Mesenchymal stem cell (in vitro differentiated cells and primary cell): ENCODE measurements around the gene ASPRV1.
A peak's percentile ranks its signal among the peaks of the same experiment; 100 is the strongest.

Source experiments
- DNase-seq: peaks from one replicate; pipeline ENCODE4 v3.0.0-alpha.2; 2013
- H2AFZ ChIP-seq: one replicate; pipeline ENCODE4 v1.6.1; 2013; ENCODE audit warnings: low read depth, mild to moderate bottlenecking, control low read depth, inconsistent platforms, low read length, moderate library complexity
- H2AK5ac ChIP-seq: 2 replicates; pipeline ENCODE4 v1.6.1; 2013; ENCODE audit warnings: low read length, moderate library complexity, mild to moderate bottlenecking, inconsistent platforms; ENCODE audit not compliant: severe bottlenecking
- H2BK120ac ChIP-seq: one replicate; pipeline ENCODE4 v1.6.1; 2013; ENCODE audit warnings: low read depth, mild to moderate bottlenecking, inconsistent platforms, low read length, moderate library complexity
- H2BK12ac ChIP-seq, 2 experiments: one replicate each; pipeline ENCODE4 v1.6.1; 2013; ENCODE audit warnings: inconsistent platforms in 2 of 2, low read length in 2 of 2, mild to moderate bottlenecking in 2 of 2, moderate library complexity in 2 of 2, control low read depth in 1 of 2
- H2BK15ac ChIP-seq: one replicate; pipeline ENCODE4 v1.6.1; 2013; ENCODE audit warnings: mild to moderate bottlenecking, low read depth, inconsistent platforms; ENCODE audit not compliant: poor library complexity, severe bottlenecking
- H2BK5ac ChIP-seq: 2 replicates; pipeline ENCODE4 v1.6.1; 2013; ENCODE audit warnings: low read depth, mild to moderate bottlenecking, low read length, control low read depth, inconsistent platforms; ENCODE audit not compliant: poor library complexity, severe bottlenecking
- H3K14ac ChIP-seq, 2 experiments: one replicate each; pipeline ENCODE4 v1.6.1; 2013; ENCODE audit warnings: inconsistent platforms in 2 of 2, low read length in 2 of 2, control low read depth in 1 of 2, mild to moderate bottlenecking in 1 of 2, moderate library complexity in 1 of 2
- H3K18ac ChIP-seq, 2 experiments: one replicate each; pipeline ENCODE4 v1.6.1; 2013; ENCODE audit warnings: inconsistent platforms in 2 of 2, low read length in 2 of 2, control low read depth in 1 of 2, low read depth in 1 of 2, mild to moderate bottlenecking in 1 of 2
- H3K23ac ChIP-seq, 2 experiments: one replicate each; pipeline ENCODE4 v1.6.1; 2013; ENCODE audit warnings: inconsistent platforms in 2 of 2, low read length in 2 of 2, mild to moderate bottlenecking in 2 of 2, moderate library complexity in 2 of 2, control low read depth in 1 of 2
- H3K27ac ChIP-seq: 2 replicates; pipeline ENCODE4 v1.5.1; 2013; ENCODE audit warnings: mild to moderate bottlenecking, moderate library complexity, low read length, control low read depth, inconsistent platforms; ENCODE audit not compliant: poor library complexity, severe bottlenecking
- H3K27me3 ChIP-seq, 2 experiments: 2 replicates each; pipeline versions ENCODE4 v1.6.1 to v1.7.0; 2013; ENCODE audit warnings: low read length in 2 of 2, mild to moderate bottlenecking in 2 of 2, moderate library complexity in 2 of 2, control low read depth in 1 of 2, inconsistent platforms in 1 of 2; ENCODE audit not compliant: control insufficient read depth in 1 of 2, insufficient read depth in 1 of 2
- H3K36me3 ChIP-seq, 2 experiments: 2 replicates each; pipeline versions ENCODE4 v1.6.1 to v1.7.0; 2013; ENCODE audit warnings: low read length in 2 of 2, control low read depth in 1 of 2, inconsistent platforms in 1 of 2, low read depth in 1 of 2, mild to moderate bottlenecking in 1 of 2; ENCODE audit not compliant: insufficient read depth in 2 of 2, control insufficient read depth in 1 of 2
- H3K4ac ChIP-seq, 2 experiments: one replicate each; pipeline ENCODE4 v1.6.1; 2013; ENCODE audit warnings: inconsistent platforms in 2 of 2, low read length in 2 of 2, mild to moderate bottlenecking in 2 of 2, moderate library complexity in 2 of 2, control low read depth in 1 of 2, low read depth in 1 of 2
- H3K4me1 ChIP-seq: 2 replicates; pipeline ENCODE4 v1.6.1; 2013; ENCODE audit warnings: low read depth, low read length, control low read depth; ENCODE audit not compliant: control insufficient read depth, insufficient read depth
- H3K4me2 ChIP-seq: 2 replicates; pipeline ENCODE4 v1.6.1; 2013; ENCODE audit warnings: low read length, mild to moderate bottlenecking, inconsistent platforms; ENCODE audit not compliant: poor library complexity, severe bottlenecking
- H3K4me3 ChIP-seq, 2 experiments: 2 replicates each; pipeline versions ENCODE4 v1.5.1 to v1.7.0; 2013; ENCODE audit warnings: low read length in 2 of 2, mild to moderate bottlenecking in 2 of 2, control low read depth in 1 of 2, low read depth in 1 of 2; ENCODE audit not compliant: insufficient read depth in 1 of 2
- H3K79me1 ChIP-seq: replicated peaks from 2 replicates; pipeline ENCODE4 v1.6.1; 2013; ENCODE audit warnings: mild to moderate bottlenecking, control low read depth, low read length, inconsistent platforms; ENCODE audit not compliant: poor library complexity, severe bottlenecking
- H3K9ac ChIP-seq: 2 replicates; pipeline ENCODE4 v1.7.0; 2013; ENCODE audit warnings: mild to moderate bottlenecking, low read length, moderate library complexity
- H3K9me3 ChIP-seq: 2 replicates; pipeline ENCODE4 v1.7.0; 2013; ENCODE audit warnings: mild to moderate bottlenecking, low read length; ENCODE audit not compliant: control insufficient read depth
- H4K8ac ChIP-seq: one replicate; pipeline ENCODE4 v1.6.1; 2013; ENCODE audit warnings: inconsistent platforms, mild to moderate bottlenecking, low read length, moderate library complexity
- H4K91ac ChIP-seq: one replicate; pipeline ENCODE4 v1.6.1; 2013; ENCODE audit warnings: mild to moderate bottlenecking, low read length, inconsistent platforms
- WGBS: methylation state at CpG from one replicate; pipeline ENCODE4 v1.1.7; 2013; ENCODE audit warnings: mixed read lengths; 5-methylcytosine and 5-hydroxymethylcytosine counted together

Gene ASPRV1

DNA sequence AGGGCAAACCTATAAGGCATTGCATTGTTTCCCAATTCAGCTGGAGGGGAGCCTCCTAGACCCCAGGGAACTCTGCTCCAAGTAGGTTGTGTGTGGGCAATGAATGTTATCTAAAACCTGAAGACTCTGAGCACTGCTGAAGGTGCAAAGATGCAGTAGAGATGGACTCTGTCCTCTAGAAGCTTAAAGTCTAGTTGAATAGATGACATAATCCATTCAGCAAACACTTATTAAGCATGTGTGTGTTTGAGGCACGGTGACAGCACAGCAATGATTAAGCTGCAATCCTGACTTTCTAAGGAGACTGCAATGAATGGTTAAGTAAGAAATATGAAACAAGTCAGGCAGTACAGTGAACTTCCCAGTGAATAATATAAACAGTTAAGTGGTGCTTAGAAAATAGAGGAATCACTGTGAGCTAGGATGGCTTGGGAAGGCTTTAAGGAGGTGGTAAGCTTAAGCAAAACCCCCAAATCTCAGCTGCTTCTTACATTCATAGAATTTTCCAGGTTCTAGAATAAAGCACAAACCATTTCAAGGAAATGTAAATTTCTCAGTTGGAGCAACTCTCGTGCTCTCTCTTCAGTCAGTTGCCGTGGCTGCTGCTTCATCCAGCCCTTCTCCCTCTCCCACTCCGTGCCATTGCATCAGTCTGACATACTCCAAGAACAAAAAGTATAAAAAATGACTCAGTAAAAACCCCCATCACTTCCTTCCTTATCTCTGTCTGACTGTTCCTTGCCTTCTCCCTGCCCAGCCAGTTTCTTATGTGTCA lies 27.4 kb downstream of the ASPRV1 start:
- peak overlapping the region in 1 of 2 experiments; percentile 52 for H2BK12ac ChIP-seq
- H4K91ac ChIP-seq: no peak overlapping the region
- no peak overlapping the region for H2BK120ac ChIP-seq
- no peak overlapping the region for H2BK15ac ChIP-seq
- H3K36me3 ChIP-seq: peaks cover 22 to 47% of the 10 kb centered on the region in 2 experiments
- DNase-seq: peak; percentile 95
- peak overlapping the region; percentile 14 for H3K27ac ChIP-seq
- peak overlapping the region in 1 of 2 experiments; percentile 29 for H3K18ac ChIP-seq
- no peak overlapping the region for H3K4me2 ChIP-seq
- H3K4me3 ChIP-seq: peak overlapping the region in 1 of 2 experiments; percentile 25
- WGBS: 30% methylated on average over 4 of the region's 4 CpGs
- no peak overlapping the region for H3K23ac ChIP-seq
- H3K79me1 ChIP-seq: peaks cover 4% of the 10 kb centered on the region
- H2BK5ac ChIP-seq: no peak overlapping the region
- no peaks in the 10 kb centered on the region for H3K9me3 ChIP-seq
- H3K4me1 ChIP-seq: peaks cover 1% of the 10 kb centered on the region
- H2AFZ ChIP-seq: no peak overlapping the region
- H2AK5ac ChIP-seq: no peak overlapping the region
- peak overlapping the region in 1 of 2 experiments; percentile 30 for H3K4ac ChIP-seq
- peak overlapping the region; percentile 78 for H3K9ac ChIP-seq
- H4K8ac ChIP-seq: no peak overlapping the region
- no peaks in the 10 kb centered on the region for H3K27me3 ChIP-seq
- H3K14ac ChIP-seq: no peak overlapping the region

GRCh38 chr2:69933254-69933828 lies 28.1 kb downstream of the ASPRV1 start:
- Histone ChIP-seq H2BK15ac (no peak overlapping the region), H3K27me3 (no peaks in the 10 kb centered on the region), H2BK120ac (no peak overlapping the region), H4K8ac (no peak overlapping the region), H3K4me1 (peaks cover 1% of the 10 kb centered on the region), H3K4ac (no peak overlapping the region), H2AFZ (no peak overlapping the region), H2BK12ac (no peak overlapping the region), H3K27ac (no peak overlapping the region), H3K4me2 (no peak overlapping the region), H3K36me3 (peaks cover 22 to 46% of the 10 kb centered on the region in 2 experiments), H4K91ac (no peak overlapping the region), H3K9ac (peak overlapping the region; percentile 78), H3K18ac (no peak overlapping the region), H3K14ac (no peak overlapping the region), H3K79me1 (peaks cover 4% of the 10 kb centered on the region), H3K9me3 (no peaks in the 10 kb centered on the region), H2AK5ac (no peak overlapping the region), H3K4me3 (no peak overlapping the region), H3K23ac (no peak overlapping the region), H2BK5ac (no peak overlapping the region)
- DNase-seq: peak; percentile 18

DNA sequence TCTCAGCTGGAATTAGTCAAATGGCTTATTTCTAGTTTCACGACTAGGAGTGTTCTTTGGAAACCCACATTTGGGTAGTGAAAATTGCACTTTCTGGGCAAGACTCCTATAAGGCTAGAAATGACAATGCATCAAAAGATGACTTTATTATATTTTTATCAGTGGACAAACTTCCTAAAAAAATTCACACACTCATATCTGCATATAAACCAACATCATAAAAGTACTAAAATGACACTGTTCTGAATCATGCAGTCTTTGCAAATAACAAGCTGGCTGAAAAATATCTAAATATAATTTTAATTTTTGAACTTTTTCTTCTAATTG lies 28.9 kb downstream of the ASPRV1 start:
- WGBS: 100% methylated on average over 1 of the region's 1 CpG
- H3K4me1 ChIP-seq: peaks cover 1% of the 10 kb centered on the region

GRCh38 chr2:69931832-69932595 lies 29.4 kb downstream of the ASPRV1 start:
- peak overlapping the region in 1 of 2 experiments; percentile 37 for H3K4ac ChIP-seq

More for the DNA sequence above, 28.9 kb downstream of the ASPRV1 start:
- H3K9me3 ChIP-seq: no peaks in the 10 kb centered on the region
- H3K27me3 ChIP-seq: no peaks in the 10 kb centered on the region
- H3K79me1 ChIP-seq: peaks cover 4% of the 10 kb centered on the region
- H3K4ac ChIP-seq: no peak overlapping the region
- H3K23ac ChIP-seq: no peak overlapping the region
- peak overlapping the region; percentile 8 for H3K9ac ChIP-seq
- H2BK5ac ChIP-seq: no peak overlapping the region
- H2BK15ac ChIP-seq: no peak overlapping the region
- H2BK12ac ChIP-seq: no peak overlapping the region
- H3K4me2 ChIP-seq: no peak overlapping the region
- H3K14ac ChIP-seq: no peak overlapping the region
- DNase-seq: no peak
- no peak overlapping the region for H3K4me3 ChIP-seq
- no peak overlapping the region for H2BK120ac ChIP-seq
- no peak overlapping the region for H4K91ac ChIP-seq
- H3K27ac ChIP-seq: no peak overlapping the region
- no peak overlapping the region for H2AK5ac ChIP-seq
- no peak overlapping the region for H3K18ac ChIP-seq
- H2AFZ ChIP-seq: no peak overlapping the region
- peaks cover 16 to 41% of the 10 kb centered on the region in 2 experiments for H3K36me3 ChIP-seq
- no peak overlapping the region for H4K8ac ChIP-seq

More at GRCh38 chr2:69931832-69932595, 29.4 kb downstream of the ASPRV1 start:
- H3K23ac ChIP-seq: no peak overlapping the region
- H2BK120ac ChIP-seq: no peak overlapping the region
- no peak overlapping the region for H3K4me3 ChIP-seq
- DNase-seq: no peak
- no peak overlapping the region for H2BK12ac ChIP-seq
- peaks cover 4% of the 10 kb centered on the region for H3K79me1 ChIP-seq
- H3K14ac ChIP-seq: peak overlapping the region in 1 of 2 experiments; percentile 56
- peaks cover 10 to 41% of the 10 kb centered on the region in 2 experiments for H3K36me3 ChIP-seq
- H2BK5ac ChIP-seq: no peak overlapping the region
- H3K4me1 ChIP-seq: peaks cover 1% of the 10 kb centered on the region
- no peak overlapping the region for H2AFZ ChIP-seq
- H3K9me3 ChIP-seq: no peaks in the 10 kb centered on the region
- H3K9ac ChIP-seq: peak overlapping the region; percentile 8
- no peak overlapping the region for H3K27ac ChIP-seq
- H3K4me2 ChIP-seq: no peak overlapping the region
- H3K27me3 ChIP-seq: no peaks in the 10 kb centered on the region
- peak overlapping the region; percentile 15 for H2BK15ac ChIP-seq
- peak overlapping the region; percentile 3 for H4K8ac ChIP-seq
- no peak overlapping the region for H3K18ac ChIP-seq
- 92% methylated on average over 7 of the region's 7 CpGs for WGBS
- no peak overlapping the region for H4K91ac ChIP-seq
- H2AK5ac ChIP-seq: no peak overlapping the region
